HepG2 (cell line): Measurements from ENCODE around the gene SLC35F3. TPM values are rescaled to one million over a fixed set of nuclear protein-coding genes. Genes with fewer than 3 reads are reported as not detected.

Source experiments
- ATAC-seq: fragments of 200-7000 bp; cut with Tn5 transposase; 3 replicates; pipeline ENCODE4 v1.9.1; 2020; ENCODE audit warnings: mild to moderate bottlenecking, moderate library complexity
- BruUV-seq: library from RNA; stranded (reverse); fragments of 400-500 nt; replicated peaks from 2 replicates; lab custom pipeline; 2021; lab: Mats Ljungman, UMichigan
- CTCF ChIA-PET: fragments of 300-600 bp; formaldehyde crosslinking; extraction: SDS; loops from one replicate; lab custom pipeline; 2021; ENCODE audit warnings: low total read pairs, inconsistent platforms, low intra/inter-chr PET ratio; lab: Yijun Ruan, JAX
- POLR2A ChIA-PET: fragments of 350-600 bp; sonication (Branson Sonifier 250); formaldehyde crosslinking; loops from one replicate; lab custom pipeline; 2020; ENCODE audit warnings: antibody characterized with exemption, inconsistent platforms; lab: Yijun Ruan, JAX
- DNase-seq: peaks from one replicate; pipeline ENCODE4 v3.0.0-alpha.2; 2015; ENCODE audit warnings: low spot score
- FAIRE-seq: peaks from 3 replicates; lab custom pipeline; 2011; peaks lifted over from hg19 to GRCh38; lab: Jason Lieb, UNC
- H2AFZ ChIP-seq: one replicate; pipeline ENCODE4 v1.6.1; 2011; ENCODE audit warnings: low read length, inconsistent platforms
- H3K27ac ChIP-seq: fragments of 300-600 bp; 3 replicates; pipeline ENCODE4 v1.8.0; 2011; ENCODE audit warnings: mixed run types, mild to moderate bottlenecking, mixed read lengths, low read length, inconsistent platforms; ENCODE audit not compliant: insufficient read depth; ENCODE audit errors: extremely low read length
- H3K27me3 ChIP-seq, 2 experiments: fragments of 200-600 bp in 1 of 2; 2 replicates in 1 of 2; 3 replicates in 1 of 2; pipeline versions ENCODE4 v1.6.0 to v1.8.0; 2011; ENCODE audit warnings: low read length in 2 of 2, mild to moderate bottlenecking in 2 of 2, moderate library complexity in 2 of 2, inconsistent platforms in 1 of 2; ENCODE audit not compliant: insufficient read depth in 2 of 2, control insufficient read depth in 1 of 2
- H3K36me3 ChIP-seq, 2 experiments: fragments of 200-600 bp in 1 of 2; replicated peaks in 1 of 2; 2 replicates in 1 of 2; 3 replicates in 1 of 2; pipeline versions ENCODE4 v1.5.1 to v1.8.0; 2011; ENCODE audit warnings: low read length in 2 of 2, inconsistent platforms in 1 of 2; ENCODE audit not compliant: insufficient read depth in 2 of 2, control insufficient read depth in 1 of 2
- H3K4me1 ChIP-seq: 2 replicates; pipeline ENCODE4 v1.5.1; 2012; ENCODE audit warnings: low read length, inconsistent platforms; ENCODE audit not compliant: insufficient read depth
- H3K4me2 ChIP-seq: 2 replicates; pipeline ENCODE4 v1.6.0; 2011; ENCODE audit warnings: low read depth, low read length, inconsistent platforms
- H3K4me3 ChIP-seq, 3 experiments: fragments of 200-600 bp in 1 of 3; sonication (generic), shearing (Covaris generic) in 1 of 3; replicated peaks in 1 of 3; 2 replicates each; pipeline ENCODE4 v1.5.1; 2011 to 2016; ENCODE audit warnings: low read length in 3 of 3, inconsistent platforms in 2 of 3, low read depth in 2 of 3, mild to moderate bottlenecking in 2 of 3, control low read depth in 1 of 3, mixed read lengths in 1 of 3; ENCODE audit not compliant: insufficient read depth in 1 of 3
- H3K79me2 ChIP-seq: one replicate; pipeline ENCODE4 v1.6.1; 2011; ENCODE audit warnings: low read length, inconsistent platforms; ENCODE audit not compliant: insufficient read depth
- H3K9ac ChIP-seq: 2 replicates; pipeline ENCODE4 v1.6.0; 2011; ENCODE audit warnings: mild to moderate bottlenecking, low read depth, low read length, inconsistent platforms; ENCODE audit not compliant: insufficient read depth
- H3K9me3 ChIP-seq: 2 replicates; pipeline ENCODE4 v1.5.1; 2012; ENCODE audit warnings: mild to moderate bottlenecking, low read length
- H4K20me1 ChIP-seq: 2 replicates; pipeline ENCODE4 v1.6.0; 2011; ENCODE audit warnings: inconsistent platforms, mild to moderate bottlenecking, low read length, moderate library complexity; ENCODE audit not compliant: insufficient read depth
- LBX2 ChIP-seq: sonication (generic); formaldehyde crosslinking; IDR thresholded peaks from 2 replicates; pipeline ENCODE4 v1.5.0; 2020; ENCODE audit warnings: missing genetic modification reagents, mild to moderate bottlenecking, borderline replicate concordance
- TMF1 ChIP-seq: sonication (generic); formaldehyde crosslinking; IDR thresholded peaks from 2 replicates; pipeline ENCODE4 v1.8.1; 2022; ENCODE audit warnings: low read depth, missing genetic modification reagents
- ZBTB21 ChIP-seq: sonication (generic); formaldehyde crosslinking; IDR thresholded peaks from 2 replicates; pipeline ENCODE4 v1.4.0; 2020; ENCODE audit warnings: missing genetic modification reagents
- ZNF460 ChIP-seq: sonication (generic); formaldehyde crosslinking; IDR thresholded peaks from 2 replicates; pipeline ENCODE4 v1.5.1; 2020; ENCODE audit warnings: missing genetic modification reagents, mild to moderate bottlenecking, borderline replicate concordance
- ZNF550 ChIP-seq: sonication (generic); formaldehyde crosslinking; IDR thresholded peaks from 2 replicates; pipeline ENCODE4 v1.4.0; 2020; ENCODE audit warnings: mild to moderate bottlenecking, missing genetic modification reagents, borderline replicate concordance
- ZNF772 ChIP-seq: sonication (generic); formaldehyde crosslinking; IDR thresholded peaks from 2 replicates; pipeline ENCODE4 v1.5.0; 2020; ENCODE audit warnings: mild to moderate bottlenecking, missing genetic modification reagents
- WGBS: methylation state at CpG from one replicate; pipeline ENCODE4 v1.1.6; 2017; ENCODE audit warnings: low lambda C conversion rate; 5-methylcytosine and 5-hydroxymethylcytosine counted together
- in situ Hi-C: cut with HindIII; loops from 2 replicates; pipeline ENCODE4 v1.10.0; 2017; ENCODE audit warnings: low pct_unique_long_range_greater_than_20kb; ENCODE audit not compliant: extremely low pct_ligation_motif_present
- intact Hi-C: fragments of 100-400 bp; cut with micrococcal nuclease; formaldehyde crosslinking; loops from one replicate; pipeline ENCODE4 v1.10.0; 2022; ENCODE audit not compliant: unreplicated experiment
- polyA plus RNA-seq, 8 experiments: library from polyadenylated mRNA; depleted of rRNA in 3 of 8; stranded (reverse) in 7 of 8; unstranded in 1 of 8; fragments of >200 nt; fragmentation: Illumina TruSeq in 4 of 8; extraction: Trizol in 4 of 8; gene quantifications; 2 replicates each; pipeline versions ENCODE4 v1.2.1 to v1.2.3, GENCODE V29; 2011 to 2016; ENCODE audit warnings: low read depth in 4 of 8, missing spikeins in 1 of 8, mixed read lengths in 1 of 8; ENCODE audit not compliant: insufficient read depth in 1 of 8
- total RNA-seq, 5 experiments: library from RNA; depleted of rRNA; stranded (reverse); fragments of >200 nt; fragmentation: Illumina TruSeq; extraction: Trizol; gene quantifications; 2 replicates each; pipeline ENCODE4 v1.2.3, GENCODE V29; 2016; ENCODE audit warnings: low read depth in 1 of 5
- TF ChIP-seq, protein P1 (sequence below): sonication (generic); formaldehyde crosslinking; IDR thresholded peaks from 2 replicates; pipeline ENCODE4 v1.5.0; 2020; ENCODE audit warnings: missing genetic modification reagents
- TF ChIP-seq, protein P2 (sequence below): IDR thresholded peaks from 2 replicates; pipeline ENCODE4 v1.6.1; 2016; ENCODE audit warnings: low read depth, control low read depth
- TF ChIP-seq, protein P3 (sequence below): sonication (generic); formaldehyde crosslinking; IDR thresholded peaks from 2 replicates; pipeline ENCODE4 v1.5.0; 2020; ENCODE audit warnings: mild to moderate bottlenecking, missing genetic modification reagents

Gene SLC35F3
- total and polyA plus RNA-seq, 2 of the 13 experiments (the other 11 are each of a cell fraction or from before 2014, with no cell fraction given), result not detected

DNA sequence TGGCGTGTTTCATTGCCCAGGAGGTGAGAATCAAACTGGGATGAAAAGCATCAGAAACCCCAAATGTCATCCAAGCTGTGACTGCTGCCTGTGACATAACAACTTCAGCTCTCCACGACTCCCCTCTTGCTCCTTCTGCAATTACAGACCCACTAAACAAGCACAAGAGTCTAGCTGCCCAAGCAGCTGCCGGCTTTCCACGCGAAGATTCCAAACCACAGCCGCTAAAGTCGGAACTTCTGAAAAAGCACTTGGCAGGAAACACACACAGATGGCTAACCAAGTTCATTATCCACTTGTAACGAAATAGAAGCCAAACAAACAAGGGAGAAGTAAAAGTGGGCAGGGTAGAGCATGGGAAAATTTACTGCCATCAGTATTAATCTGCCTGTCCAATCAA, 198.1 kb downstream of the SLC35F3 start:
- BruUV-seq, result no TSS peak
- in situ Hi-C loops (no loop called here), intact Hi-C loops (no loop called here)
- Histone ChIP-seq H3K79me2 (no peaks in the 10 kb centered on the region), H3K36me3 (no peaks in the 10 kb centered on the region), H3K9ac (no peak overlapping the region), H3K4me1 (no peaks in the 10 kb centered on the region), H3K4me3 (no peak overlapping the region), H3K9me3 (no peaks in the 10 kb centered on the region), H3K27me3 (0 out of 5 replicates have a peak, but pooled peaks cover 0 to 8% of the 10 kb centered on the region in 2 experiments), H3K27ac (no peak overlapping the region), H3K4me2 (no peak overlapping the region), H4K20me1 (no peaks in the 10 kb centered on the region), H2AFZ (no peak overlapping the region)
- ATAC-seq (no peak), DNase-seq (no peak), FAIRE-seq (no peak)
- TF ChIP-seq LBX2 (CRISPR knock-in tag), result no peak
- TF ChIP-seq ZNF772 (CRISPR knock-in tag), result no peak
- TF ChIP-seq, protein P1, sequence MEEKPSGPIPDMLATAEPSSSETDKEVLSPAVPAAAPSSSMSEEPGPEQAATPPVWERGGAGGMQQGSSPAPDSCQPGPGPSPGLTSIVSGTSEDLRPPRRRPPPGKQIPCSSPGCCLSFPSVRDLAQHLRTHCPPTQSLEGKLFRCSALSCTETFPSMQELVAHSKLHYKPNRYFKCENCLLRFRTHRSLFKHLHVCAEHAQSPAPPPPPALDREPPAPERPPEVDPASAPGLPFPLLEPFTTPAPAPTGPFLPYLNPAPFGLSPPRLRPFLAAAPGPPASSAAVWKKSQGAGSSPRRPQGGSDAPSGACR (CRISPR knock-in tag), result no peak
- TF ChIP-seq, protein P2, sequence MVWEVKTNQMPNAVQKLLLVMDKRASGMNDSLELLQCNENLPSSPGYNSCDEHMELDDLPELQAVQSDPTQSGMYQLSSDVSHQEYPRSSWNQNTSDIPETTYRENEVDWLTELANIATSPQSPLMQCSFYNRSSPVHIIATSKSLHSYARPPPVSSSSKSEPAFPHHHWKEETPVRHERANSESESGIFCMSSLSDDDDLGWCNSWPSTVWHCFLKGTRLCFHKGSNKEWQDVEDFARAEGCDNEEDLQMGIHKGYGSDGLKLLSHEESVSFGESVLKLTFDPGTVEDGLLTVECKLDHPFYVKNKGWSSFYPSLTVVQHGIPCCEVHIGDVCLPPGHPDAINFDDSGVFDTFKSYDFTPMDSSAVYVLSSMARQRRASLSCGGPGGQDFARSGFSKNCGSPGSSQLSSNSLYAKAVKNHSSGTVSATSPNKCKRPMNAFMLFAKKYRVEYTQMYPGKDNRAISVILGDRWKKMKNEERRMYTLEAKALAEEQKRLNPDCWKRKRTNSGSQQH (CRISPR knock-in tag), result no peak
- TF ChIP-seq TMF1 (CRISPR knock-in tag), result no peak
- TF ChIP-seq ZNF550 (CRISPR knock-in tag), result no peak
- no peak for TF ChIP-seq ZNF460
- TF ChIP-seq, protein P3, sequence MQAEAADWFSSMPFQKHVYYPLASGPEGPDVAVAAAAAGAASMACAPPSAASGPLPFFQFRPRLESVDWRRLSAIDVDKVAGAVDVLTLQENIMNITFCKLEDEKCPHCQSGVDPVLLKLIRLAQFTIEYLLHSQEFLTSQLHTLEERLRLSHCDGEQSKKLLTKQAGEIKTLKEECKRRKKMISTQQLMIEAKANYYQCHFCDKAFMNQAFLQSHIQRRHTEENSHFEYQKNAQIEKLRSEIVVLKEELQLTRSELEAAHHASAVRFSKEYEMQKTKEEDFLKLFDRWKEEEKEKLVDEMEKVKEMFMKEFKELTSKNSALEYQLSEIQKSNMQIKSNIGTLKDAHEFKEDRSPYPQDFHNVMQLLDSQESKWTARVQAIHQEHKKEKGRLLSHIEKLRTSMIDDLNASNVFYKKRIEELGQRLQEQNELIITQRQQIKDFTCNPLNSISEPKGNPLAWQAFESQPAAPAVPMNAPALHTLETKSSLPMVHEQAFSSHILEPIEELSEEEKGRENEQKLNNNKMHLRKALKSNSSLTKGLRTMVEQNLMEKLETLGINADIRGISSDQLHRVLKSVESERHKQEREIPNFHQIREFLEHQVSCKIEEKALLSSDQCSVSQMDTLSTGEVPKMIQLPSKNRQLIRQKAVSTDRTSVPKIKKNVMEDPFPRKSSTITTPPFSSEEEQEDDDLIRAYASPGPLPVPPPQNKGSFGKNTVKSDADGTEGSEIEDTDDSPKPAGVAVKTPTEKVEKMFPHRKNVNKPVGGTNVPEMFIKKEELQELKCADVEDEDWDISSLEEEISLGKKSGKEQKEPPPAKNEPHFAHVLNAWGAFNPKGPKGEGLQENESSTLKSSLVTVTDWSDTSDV, result no peak
- no peak for TF ChIP-seq ZBTB21
- POLR2A ChIA-PET, result no interaction called here
- CTCF ChIA-PET, result no interaction called here
- WGBS, result 0% methylated on average over 8 of the region's 8 CpGs
